HEK293 (cell line): ENCODE data around the gene KIF18A.

Source experiments
- CTCF ChIP-seq: fragments of 450-650 bp; formaldehyde crosslinking; IDR thresholded peaks from 2 replicates; pipeline ENCODE4 v1.5.1; 2016; ENCODE audit warnings: missing biosample characterization, missing genetic modification characterization
- ZNF157 ChIP-seq: fragments of 450-650 bp; formaldehyde crosslinking; IDR thresholded peaks from 2 replicates; pipeline ENCODE4 v1.5.1; 2016; ENCODE audit warnings: missing biosample characterization, missing genetic modification characterization
- ZNF184 ChIP-seq: fragments of 450-650 bp; IDR thresholded peaks from 2 replicates; pipeline ENCODE4 v1.5.1; 2018; ENCODE audit warnings: missing biosample characterization, mild to moderate bottlenecking, missing genetic modification characterization
- ZNF621 ChIP-seq: fragments of 450-650 bp; formaldehyde crosslinking; IDR thresholded peaks from 2 replicates; pipeline ENCODE4 v1.5.1; 2017; ENCODE audit warnings: missing biosample characterization, missing genetic modification characterization
- ZNF629 ChIP-seq: fragments of 450-650 bp; formaldehyde crosslinking; IDR thresholded peaks from 2 replicates; pipeline ENCODE4 v1.5.1; 2017; ENCODE audit warnings: missing biosample characterization, missing genetic modification characterization

GRCh38 chr11:27977031-27977430, 130.9 kb downstream of the KIF18A start:
- TF ChIP-seq CTCF (tag by site-specific recombination) (no peak), ZNF629 (tag by site-specific recombination) (no peak), ZNF157 (tag by site-specific recombination) (no peak), ZNF621 (tag by site-specific recombination) (no peak), ZNF184 (tag by site-specific recombination) (no peak)
